GM23248 (cell line): ENCODE measurements around the gene KCND3.

Experiments
- EZH2 ChIP-seq: fragments of 200-600 bp; sonication (generic); IDR thresholded peaks from 2 replicates; pipeline ENCODE4 v1.6.1; 2018; ENCODE audit warnings: antibody characterized with exemption, mild to moderate bottlenecking; ENCODE audit not compliant: insufficient read depth, poor library complexity, severe bottlenecking
- EZH2phosphoT487 ChIP-seq: fragments of 200-600 bp; sonication (generic); IDR thresholded peaks from 2 replicates; pipeline ENCODE4 v1.6.1; 2018; ENCODE audit warnings: antibody characterized with exemption, moderate library complexity, mild to moderate bottlenecking, low read depth; ENCODE audit not compliant: insufficient read depth

GRCh38 chr1:111734426-111734825 lies 255.0 kb downstream of the KCND3 start:
- TF ChIP-seq EZH2, result no peak
- no peak for TF ChIP-seq EZH2phosphoT487
